Measurements from ENCODE around the gene ZNF438.

Gene ZNF438

DNA sequence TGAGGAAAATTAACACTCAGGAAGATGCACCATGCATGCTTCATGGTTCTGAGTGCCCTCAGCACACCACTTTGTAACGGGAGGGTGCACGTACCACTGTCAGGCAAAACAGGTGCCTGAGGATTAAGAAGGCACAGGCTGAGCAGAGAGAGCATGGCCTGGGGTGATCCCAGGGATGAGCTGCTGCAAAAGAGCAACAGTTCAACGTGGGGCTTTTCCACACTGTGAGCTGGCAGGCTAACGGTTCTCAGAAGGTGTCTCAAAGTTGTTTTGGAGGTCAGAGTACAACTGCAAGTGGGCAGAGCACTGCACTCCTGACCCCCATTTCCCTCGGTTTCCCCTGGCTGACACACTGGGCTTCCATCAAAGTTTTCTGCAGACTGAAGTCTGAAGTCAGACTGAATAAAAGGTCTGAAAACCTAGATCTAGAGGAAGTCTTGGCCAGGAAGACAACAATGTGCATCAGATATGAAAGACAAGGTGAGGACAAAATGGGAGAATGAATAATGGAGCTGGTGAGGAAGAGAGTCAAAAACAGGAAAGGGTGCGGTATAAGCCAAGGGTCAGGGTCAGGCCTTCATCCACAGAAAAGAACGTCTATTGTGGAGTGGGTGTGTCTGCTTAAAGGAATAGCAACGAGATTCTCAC lies 20.5 kb downstream of the ZNF438 start:
- no peak for DNase-seq

DNA sequence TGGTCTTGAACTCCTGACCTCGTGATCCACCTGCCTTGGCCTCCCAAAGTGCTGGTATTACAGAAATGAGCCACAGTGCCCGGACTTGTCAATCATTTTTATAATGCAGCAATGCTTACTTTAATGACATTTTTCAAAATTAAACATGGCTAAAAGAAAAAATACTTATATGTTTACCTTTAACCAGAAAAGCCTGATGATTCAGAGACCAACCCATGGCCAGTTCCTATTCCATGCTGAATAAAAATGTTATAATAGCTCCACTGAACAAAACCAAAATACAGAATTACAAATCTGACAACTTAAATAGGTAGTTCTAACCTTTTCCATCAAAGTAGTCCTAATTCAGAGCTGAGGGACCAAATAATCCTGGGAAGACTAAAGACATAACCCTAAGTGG lies 21.6 kb downstream of the ZNF438 start:
- no peak for DNase-seq

DNA sequence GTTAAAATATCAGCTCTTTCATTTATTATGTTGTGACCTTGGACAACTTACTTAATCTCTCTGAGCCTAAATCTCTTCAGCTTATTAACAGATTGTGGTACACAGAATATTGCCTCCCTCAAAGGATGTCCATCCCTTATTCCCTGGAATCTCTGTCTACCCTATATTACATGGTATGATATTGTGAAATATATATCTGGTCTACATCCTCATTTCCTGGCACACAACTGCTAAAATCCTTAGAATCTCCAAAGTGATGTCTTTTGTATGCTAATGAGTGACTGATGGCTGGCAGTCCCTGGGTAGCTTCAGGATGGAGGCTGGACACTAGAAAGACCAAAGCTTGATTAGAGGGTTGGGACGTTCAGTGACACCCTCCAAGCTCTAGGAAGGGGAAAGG lies 25.8 kb downstream of the ZNF438 start:
- no peak for DNase-seq

DNA sequence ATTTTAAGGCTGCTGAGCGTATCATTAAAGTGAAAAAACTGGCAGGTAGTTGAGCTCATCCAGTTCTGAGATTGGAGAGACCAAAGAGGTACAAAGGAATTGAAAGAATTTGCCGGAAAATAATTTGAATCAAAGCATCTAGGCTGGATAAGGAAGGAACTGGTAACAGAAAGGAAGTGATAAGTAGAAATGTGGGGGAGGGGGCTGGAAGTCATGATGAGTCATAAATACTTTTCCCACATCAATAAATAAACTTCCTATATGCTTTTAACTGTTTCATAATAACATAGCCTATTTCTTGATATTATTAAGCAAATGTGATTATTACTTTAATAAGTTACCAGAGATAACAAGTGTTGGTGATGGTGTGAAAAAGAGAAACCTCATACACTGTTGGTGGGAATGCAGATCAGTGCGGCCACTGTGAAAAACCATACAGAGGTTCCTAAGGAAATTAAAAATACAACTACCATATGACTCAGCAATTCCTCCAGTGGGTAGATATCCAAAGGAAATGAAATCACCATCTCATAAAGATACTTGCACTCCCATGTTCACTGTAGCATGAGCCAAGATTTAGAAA lies 27.0 kb downstream of the ZNF438 start:
- DNase-seq: no peak

DNA sequence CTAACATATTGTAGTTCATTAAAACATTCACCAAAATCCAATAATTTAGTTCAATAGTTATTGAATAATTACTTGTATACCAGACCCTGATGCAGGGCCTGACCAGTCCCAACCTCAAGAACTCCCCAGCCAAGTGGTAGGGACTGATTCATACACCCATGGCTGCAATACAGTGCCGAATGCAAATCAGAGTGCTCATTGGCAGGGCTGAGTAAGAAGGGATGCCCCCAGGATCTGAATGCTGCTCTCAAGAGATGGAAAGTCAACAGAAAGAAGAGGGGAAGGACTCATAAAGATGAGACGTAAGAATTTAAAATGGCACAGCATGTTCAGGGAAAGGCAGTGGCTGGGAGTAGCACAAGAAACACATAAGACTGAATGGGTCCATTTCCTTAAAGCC lies 29.9 kb downstream of the ZNF438 start:
- DNase-seq: no peak

DNA sequence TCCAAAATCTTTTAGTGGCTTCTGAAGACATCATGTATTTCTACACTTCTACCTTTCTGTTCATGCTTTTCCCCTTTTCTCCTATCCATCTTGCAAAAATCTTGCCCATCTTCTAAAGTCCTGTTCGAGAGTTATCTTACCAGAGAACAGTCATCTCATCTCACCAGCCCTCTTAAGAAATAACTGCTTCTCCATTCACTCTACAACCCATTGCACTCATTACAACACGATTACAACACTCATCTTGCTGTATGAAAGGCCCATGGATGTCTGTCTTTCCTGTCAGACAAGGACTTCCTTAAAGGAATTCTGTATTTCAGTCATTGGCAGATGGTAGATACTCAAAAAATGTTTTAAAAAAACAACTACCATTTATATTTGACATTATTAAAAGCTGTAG lies 30.8 kb downstream of the ZNF438 start:
- DNase-seq: no peak

DNA sequence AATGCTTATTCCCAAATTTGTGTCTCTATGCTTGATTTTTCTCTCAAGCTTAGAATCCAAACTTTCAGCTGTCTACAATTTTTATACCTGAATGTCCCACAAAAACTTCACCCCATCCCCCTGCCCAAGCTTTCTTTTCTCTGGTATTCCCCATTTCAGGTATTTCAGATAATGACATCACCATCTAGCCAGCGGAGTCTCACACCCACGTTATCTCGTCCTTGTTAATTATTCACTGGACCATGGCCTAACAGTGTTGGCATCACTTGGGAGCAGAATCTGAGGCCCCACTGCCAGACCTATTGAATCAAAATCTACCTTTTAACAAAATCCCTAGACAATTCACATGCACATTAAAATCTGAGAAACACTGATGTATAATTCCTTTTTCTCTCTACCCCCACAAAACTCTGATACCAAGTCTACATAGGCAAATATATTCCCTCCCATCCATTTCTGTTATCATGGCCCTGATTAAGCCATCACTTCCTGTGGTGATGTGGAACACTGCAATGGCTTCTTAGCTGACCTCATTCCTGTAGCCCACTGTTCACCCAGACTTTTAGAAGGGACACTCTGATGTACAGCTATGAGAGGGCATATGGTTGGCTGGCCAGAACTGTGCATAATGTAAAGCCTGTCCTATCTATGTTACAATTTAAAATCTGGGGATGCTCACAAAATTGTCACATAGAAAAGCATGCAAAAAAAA lies 31.4 kb downstream of the ZNF438 start:
- no peak for DNase-seq

DNA sequence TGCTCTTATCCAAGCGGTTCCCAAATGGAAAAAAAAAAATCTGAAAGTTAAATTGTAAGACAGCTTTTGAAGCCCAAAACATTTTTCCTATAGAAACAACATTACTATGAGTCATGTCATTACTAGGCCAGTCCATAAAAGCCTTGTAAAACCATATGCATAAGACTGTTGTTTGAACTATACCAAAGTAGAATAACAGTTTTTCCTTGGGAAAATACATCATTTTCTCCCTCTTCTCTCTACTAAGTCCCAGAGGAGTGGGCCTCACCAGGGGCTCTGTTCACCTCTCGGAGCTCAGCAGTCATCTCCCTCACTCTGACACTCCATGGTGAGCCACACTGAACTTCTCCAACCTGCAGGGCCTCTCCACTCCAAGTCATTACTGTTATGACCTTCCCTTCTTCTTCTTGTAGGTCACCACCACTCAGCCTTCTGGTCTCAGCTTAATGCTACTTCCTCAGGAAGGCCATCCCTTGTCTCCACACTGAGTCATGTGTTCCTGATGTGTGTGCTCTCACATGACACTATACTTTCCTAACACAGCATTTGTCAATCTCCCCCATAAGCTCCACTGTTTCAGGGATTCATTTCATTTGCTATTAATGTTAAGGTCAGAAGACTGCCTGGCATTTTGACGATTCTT lies 32.5 kb downstream of the ZNF438 start:
- DNase-seq: no peak

DNA sequence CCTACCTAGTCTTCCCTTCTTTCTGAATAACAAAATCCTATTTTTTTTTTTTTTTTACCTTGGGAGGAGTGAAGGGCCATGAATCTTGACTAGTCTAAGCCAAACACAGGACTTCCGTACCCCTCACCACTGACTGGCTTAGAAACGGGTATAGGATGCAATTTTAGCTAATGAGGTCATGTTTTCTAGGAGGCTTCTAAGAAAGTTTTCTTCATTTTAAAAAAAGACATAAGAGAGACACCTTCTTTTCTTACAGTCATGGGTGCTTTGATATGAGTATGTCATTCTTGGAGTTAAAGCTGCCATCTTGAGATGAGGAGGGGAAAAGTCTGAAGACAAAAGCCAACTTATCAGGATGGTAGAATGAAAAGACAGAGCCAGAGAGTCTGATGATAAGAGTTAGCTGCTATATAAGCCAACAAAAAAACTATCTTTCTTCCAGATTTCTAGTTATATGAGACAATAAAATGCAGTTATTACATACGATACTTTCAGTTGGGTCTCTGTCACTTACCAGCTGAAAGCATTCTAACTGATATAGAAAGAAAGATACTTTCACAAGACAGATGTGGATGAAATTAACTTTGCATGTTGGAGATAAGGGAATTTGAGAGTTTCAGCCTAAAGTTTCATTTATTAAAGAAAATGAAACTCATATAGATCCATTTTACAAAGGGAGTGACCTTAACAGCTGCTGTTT lies 34.0 kb downstream of the ZNF438 start:
- DNase-seq: no peak

DNA sequence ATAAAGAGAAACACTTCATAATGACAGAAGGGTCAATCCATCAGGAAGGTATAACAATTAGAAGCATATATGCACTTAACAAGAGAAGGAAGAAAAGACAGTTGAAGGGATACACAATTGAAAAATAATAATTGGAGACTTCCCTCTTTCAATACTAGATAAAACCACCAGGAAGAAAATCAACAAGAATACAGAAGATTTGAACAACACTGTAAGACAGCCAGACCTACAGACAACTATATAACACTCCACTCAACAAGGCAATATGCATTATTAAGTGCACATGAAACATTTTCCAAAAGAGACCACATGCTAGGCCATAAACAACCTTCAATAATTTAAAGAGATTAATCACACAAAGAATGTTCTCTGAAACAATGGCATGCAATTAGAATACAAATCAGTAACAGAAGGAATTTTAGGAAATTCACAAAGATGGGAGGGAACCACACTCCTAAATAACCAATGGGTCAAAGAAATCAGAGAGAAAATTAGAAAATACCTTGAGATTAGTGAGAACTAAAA lies 35.1 kb downstream of the ZNF438 start:
- no peak for DNase-seq

DNA sequence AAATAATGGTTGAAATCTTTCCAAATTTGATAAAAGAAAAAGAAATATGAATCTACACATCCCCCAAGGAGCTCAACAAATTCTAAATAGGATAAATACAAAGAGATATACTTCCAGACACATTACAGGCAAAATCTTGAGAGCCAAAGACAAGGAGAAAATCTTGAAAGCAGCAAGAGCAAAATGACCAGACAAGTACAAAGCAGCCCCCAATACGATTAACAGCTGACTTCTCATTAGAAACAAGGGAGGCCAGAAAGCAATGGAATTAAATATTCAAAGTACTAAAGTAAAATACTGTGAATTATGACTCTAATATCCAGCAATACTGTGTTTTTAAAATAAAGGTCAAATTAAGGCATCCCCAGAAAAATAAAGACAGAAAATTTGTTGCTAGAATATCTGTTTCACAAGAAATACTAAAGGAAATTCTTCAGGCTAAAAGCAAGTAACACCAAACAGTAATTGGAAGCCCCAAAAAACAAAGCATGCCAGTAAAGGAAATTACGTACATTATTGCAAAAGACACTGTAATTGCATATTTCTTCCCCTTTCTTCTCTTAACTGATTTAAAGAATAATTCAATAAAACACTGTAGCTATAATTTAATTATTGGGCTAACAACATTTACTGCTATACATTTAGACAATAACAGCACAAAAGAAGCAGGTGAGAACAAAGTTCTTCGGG lies 36.4 kb downstream of the ZNF438 start:
- DNase-seq: no peak

DNA sequence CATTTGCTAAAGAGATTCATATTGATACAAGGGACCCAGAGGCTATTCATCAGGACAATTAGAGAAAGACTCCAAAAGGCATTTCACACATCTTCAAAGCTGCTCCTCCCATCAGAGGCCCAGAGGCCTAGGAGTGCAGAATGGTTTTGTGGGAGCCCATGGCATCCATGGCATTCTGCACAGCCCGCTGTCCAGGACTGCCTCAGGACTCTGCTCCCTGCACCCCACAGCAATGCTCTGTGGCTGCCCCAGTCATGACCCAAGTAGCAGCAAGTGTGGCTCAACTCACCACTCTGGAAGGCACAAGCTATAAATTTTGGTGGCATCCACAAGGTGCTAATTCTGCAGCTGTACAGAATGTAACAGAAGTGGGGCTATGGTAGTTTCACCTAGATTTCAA lies 38.5 kb downstream of the ZNF438 start:
- no peak for DNase-seq

DNA sequence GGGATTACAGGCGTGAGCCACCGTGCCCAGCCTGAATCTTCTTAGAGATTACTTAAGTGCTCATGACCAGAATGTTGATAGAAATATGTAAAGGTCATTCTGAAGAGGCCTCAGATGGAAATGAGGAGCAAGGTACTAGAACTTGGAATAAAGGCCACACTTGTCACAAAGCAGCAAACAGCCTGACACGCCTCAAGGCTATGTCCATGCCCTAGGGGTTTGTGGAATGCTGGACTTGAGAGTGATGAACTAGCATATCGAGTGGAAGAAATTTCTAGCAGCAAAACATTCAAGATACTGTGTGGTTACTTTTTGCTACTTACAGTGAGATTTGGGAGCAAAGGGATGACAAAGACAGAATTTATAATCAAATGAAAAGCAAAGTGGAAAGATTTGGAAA lies 39.0 kb downstream of the ZNF438 start:
- DNase-seq: no peak

DNA sequence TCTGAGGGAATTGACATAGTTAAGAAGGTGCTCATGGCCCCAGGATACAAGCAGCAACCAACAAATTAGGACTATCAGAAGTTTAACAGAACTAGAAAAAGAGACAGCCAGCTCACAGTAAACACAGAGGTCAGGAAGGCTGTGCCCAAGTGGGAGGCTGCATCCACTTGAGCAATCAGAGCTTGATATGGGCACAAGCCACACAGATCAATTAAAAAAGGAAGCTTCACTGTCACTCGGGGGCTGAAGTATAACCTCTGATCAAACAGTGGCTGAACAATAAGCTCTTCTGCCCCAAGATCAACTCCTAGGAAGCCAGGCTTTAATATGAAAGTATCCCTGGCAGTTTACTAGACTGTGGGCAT lies 40.0 kb downstream of the ZNF438 start:
- DNase-seq: no peak

DNA sequence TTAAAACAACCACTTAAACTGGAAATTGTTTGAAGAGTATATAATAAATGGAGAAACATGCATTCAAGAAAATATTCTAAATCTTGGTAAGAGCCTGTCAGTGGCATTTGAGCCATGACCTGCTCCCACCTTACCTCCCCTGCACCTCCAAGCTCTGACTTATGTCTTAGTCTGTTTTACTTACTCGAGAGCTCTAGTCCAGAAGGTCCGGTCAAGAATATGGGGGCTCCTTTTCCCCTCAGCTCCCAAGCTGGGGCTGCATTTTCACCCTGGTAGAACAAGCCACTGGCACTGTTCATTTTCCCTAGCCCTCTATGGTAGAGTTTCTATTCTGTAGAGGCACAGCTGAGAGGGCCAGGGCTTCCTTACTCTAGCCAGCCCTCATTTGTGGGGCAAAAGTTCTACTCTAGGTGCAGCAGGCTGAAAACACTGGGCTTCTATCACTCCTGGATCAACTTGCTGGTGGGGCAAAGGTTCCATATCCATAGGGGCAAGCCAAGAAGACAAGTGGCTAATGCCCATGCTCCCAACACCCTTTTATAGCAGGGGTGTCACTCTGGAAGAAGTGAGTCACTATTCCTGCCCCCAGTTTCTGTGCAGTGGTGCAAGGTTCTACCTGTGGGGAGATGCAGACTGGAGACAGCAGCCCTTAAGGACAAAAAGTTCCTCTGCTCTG lies 40.6 kb downstream of the ZNF438 start:
- no peak for DNase-seq

DNA sequence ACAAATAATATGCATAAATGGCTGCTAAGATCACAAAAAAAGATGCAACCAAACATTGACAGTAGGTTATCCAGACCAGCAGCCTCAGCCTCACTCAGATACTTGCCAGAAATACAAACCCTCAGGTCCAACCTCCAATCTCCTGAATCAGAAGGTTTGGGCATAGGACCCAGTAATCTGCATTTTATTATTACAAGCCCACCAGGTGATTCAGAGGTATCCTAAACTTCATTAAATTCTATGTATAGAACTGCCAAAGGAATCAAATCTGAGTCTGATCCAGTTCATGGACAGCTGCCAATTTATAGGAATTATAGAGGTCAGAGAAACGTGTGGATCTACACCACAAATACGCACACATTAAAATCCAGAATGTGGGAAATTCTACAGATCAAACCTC lies 41.3 kb downstream of the ZNF438 start:
- no peak for DNase-seq

DNA sequence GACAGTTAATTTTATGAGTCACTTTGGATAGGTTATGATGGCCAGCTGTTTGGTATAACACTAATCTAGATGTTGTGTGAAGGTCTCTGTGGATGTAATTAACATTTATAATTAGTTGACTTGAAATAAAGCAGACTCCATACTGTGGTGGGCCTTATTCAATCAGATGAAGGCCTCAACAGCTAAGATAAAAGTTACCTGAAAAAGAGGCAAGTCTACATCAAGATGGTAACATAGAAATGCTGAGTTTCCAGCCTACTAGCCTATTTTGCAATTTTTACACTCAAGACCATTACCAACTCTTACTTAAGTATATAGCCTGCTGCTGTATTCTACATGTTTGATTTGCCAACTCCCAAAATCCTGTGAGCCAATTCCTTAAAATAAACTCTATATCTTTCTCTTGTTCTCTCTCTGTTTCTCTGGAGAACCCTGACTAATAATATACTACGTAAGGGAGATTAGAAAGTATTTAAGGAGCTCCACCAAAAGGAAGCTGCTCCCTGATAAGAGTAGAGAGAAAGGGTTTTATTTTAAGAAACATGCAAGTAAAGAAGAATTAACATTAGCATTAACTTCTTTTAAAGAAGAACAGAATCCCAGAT lies 42.7 kb downstream of the ZNF438 start:
- DNase-seq: no peak

DNA sequence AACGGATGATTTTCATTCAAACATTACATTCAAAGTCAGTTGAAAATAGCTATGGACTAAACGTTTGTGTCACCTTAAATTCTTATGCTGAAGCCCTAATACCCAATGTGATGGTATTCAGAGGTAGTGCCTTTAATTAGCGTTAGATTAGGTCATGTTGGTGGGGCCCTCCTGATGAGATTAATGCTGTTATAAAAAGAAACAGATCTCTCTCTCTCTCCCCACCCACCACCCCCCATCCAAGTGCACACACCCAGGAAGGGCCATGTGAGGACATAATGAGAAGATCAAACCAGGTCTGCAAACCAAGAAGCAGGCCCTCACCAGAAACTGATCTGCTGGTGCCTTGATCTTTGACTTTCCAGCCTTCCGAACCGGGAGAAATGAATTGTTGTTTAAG lies 44.2 kb downstream of the ZNF438 start:
- no peak for DNase-seq

DNA sequence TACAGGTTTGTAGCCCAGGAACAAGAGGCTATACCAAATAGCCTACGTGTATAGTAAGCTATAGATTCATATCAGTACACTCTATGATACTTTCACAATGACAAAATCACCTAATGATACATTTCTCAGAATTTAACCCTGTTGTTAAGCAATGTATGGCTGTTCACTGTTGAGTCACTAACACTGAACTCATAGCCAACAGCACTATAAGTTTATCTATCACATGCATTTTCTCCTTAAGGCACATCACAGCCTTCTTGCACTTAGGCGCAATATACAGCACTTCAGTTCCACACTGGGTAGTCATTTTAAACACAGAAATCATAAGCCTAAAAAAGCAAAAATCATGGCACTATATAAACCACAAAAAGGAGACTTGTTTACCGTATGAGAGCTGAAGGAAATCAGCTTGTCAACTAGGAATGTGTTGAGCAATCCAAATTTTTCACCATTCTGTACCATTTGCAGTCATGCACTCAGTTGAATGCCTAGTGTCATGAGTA lies 45.6 kb downstream of the ZNF438 start:
- no peak for DNase-seq

DNA sequence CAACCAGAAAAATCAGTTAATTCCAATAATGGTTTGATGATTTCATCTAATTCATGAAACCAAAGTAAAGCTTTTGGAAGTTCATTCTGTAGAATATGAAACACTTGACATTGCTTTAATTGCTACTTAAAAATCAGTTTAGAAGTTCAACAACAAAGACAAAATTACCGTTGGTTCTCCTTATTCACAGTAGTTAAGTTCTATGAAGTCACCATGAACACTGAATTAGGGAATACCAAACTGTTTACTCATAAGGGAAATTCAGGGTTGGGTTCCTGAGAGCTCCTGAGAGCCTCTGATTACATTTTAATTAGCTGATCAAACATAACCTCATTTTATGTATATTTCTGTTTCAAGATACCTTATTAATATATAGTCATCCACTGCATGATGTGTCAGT lies 46.2 kb downstream of the ZNF438 start:
- DNase-seq: peak in 1 of 2 experiments; percentile 0

DNA sequence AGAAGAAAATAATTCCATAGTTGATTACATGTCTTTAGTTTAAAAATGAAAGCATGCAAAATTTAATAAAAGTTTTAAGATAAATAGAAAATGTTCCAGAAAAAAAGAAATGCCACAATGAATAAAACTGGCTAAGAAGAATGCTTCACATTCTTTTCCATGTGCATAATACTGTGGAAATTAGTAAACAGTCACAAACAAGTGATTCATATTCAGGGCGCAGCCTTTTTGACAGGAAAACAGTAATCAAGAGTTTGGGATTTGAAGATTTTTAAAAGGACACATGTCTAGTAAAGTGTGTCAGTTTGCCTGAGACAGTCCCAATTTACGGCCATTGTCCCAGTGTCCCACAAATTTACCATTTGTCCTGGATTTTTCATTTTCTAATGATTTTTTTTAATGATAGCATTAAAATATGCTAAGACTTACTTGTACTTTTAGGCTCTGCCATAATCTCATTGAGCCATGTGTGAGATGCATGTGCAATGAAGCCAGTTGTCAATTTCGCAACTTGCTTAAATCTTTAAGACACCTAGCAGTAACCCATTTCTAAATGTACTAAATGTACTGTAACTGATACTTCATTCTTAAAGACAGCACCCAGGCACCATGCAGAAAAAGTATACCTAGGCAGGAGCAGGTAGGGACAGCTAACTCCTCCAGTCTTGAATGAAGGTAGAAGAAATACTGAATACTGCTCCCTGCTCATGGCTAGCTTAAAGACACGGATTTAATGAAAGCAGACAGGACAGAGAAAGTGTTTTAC lies 46.9 kb downstream of the ZNF438 start:
- no peak for DNase-seq

All from NCI-H2081 (cell line).